SK-N-SH treated with all-trans-retinoic acid at 6 μM for 48 hours (cell line): Measurements from ENCODE around the gene TMEM132D.

Experiments
- PATZ1 ChIP-seq: fragments of 250-450 bp; sonication (Bioruptor Pico); IDR thresholded peaks from 2 replicates; pipeline ENCODE4 v1.8.0; 2020; ENCODE audit warnings: mild to moderate bottlenecking, moderate library complexity, borderline replicate concordance
- SNAI2 ChIP-seq: fragments of 250-450 bp; sonication (Bioruptor Pico); IDR thresholded peaks from 2 replicates; pipeline ENCODE4 v1.5.0; 2020; ENCODE audit warnings: mild to moderate bottlenecking, moderate library complexity

- TF ChIP-seq SNAI2: no peak
- no peak for TF ChIP-seq PATZ1 (CRISPR knock-in tag)
Observed at GRCh38 chr12:129594098-129594497, 309.7 kb downstream of the TMEM132D start.
